HEK293 (cell line): ENCODE measurements around the gene FOXP1.

Source experiments
- ZNF133 ChIP-seq: fragments of 450-650 bp; formaldehyde crosslinking; IDR thresholded peaks from 2 replicates; pipeline ENCODE4 v1.5.1; 2016; ENCODE audit warnings: missing biosample characterization, missing genetic modification characterization
- ZNF707 ChIP-seq: fragments of 450-650 bp; formaldehyde crosslinking; IDR thresholded peaks from 2 replicates; pipeline ENCODE4 v1.5.1; 2016; ENCODE audit warnings: missing biosample characterization, missing genetic modification characterization

- TF ChIP-seq ZNF133 (tag by site-specific recombination), result no peak
- TF ChIP-seq ZNF707 (tag by site-specific recombination), result no peak
Measured at GRCh38 chr3:71186801-71187200, 396.7 kb downstream of the FOXP1 start.
